ENCODE results near the gene EFR3B. TPM values are rescaled to one million over a fixed set of nuclear protein-coding genes. Genes with fewer than 3 reads are reported as not detected.

Gene EFR3B
- total RNA-seq, 1 experiment from 2014 or later = 7.0 TPM

GRCh38 chr2:25074826-25075225, 33.0 kb downstream of the EFR3B start:
- Histone ChIP-seq H3K23ac (ENCODE audit: insufficient read length, low read depth, low read length) (no peak overlapping the region), H4K91ac (ENCODE audit: insufficient read length, low read depth, low read length) (no peak overlapping the region), H3K4ac (ENCODE audit: low read depth, low read length) (no peak overlapping the region), H3K14ac (ENCODE audit: insufficient read depth, low read length) (no peak overlapping the region), H3K9me3 (ENCODE audit: control insufficient read depth, low read depth, low read length) (no peaks in the 10 kb centered on the region), H3K27ac (ENCODE audit: insufficient read length, low read depth, low read length) (no peak overlapping the region), H3K79me1 (ENCODE audit: insufficient read depth, low read depth, low read length, poor library complexity, severe bottlenecking) (no peaks in the 10 kb centered on the region), H3K4me1 (ENCODE audit: insufficient read depth, low read length) (no peaks in the 10 kb centered on the region), H3K4me2 (ENCODE audit: insufficient read depth, insufficient read length, low read length) (no peak overlapping the region), H3K27me3 (ENCODE audit: insufficient read depth, low read length) (no peaks in the 10 kb centered on the region), H3K23me2 (ENCODE audit: insufficient read length, low read depth, low read length, poor library complexity, severe bottlenecking) (no peaks in the 10 kb centered on the region), H3K79me2 (ENCODE audit: insufficient read depth, low read length) (no peaks in the 10 kb centered on the region), H4K8ac (replicated peaks; ENCODE audit: insufficient read length, low read depth, low read length) (no peak overlapping the region), H4K20me1 (ENCODE audit: control insufficient read depth, insufficient read depth, insufficient read length) (no peaks in the 10 kb centered on the region), H2BK15ac (ENCODE audit: low read depth, low read length) (no peak overlapping the region), H2BK120ac (ENCODE audit: low read depth, low read length, poor library complexity, severe bottlenecking) (no peak overlapping the region), H3T11ph (ENCODE audit: low read length) (no peak overlapping the region), H3K9ac (ENCODE audit: extremely low read depth, insufficient read length, low read length) (no peak overlapping the region), H2AFZ (ENCODE audit: low read length) (no peak overlapping the region), H3K18ac (ENCODE audit: insufficient read length, low read depth, low read length) (no peak overlapping the region), H2BK12ac (ENCODE audit: insufficient read length, low read depth, low read length) (no peak overlapping the region), H3K56ac (ENCODE audit: insufficient read length, low read depth, low read length) (no peak overlapping the region), H2BK20ac (ENCODE audit: low read depth, low read length, poor library complexity, severe bottlenecking) (no peak overlapping the region), H4K5ac (ENCODE audit: insufficient read length, low read depth, low read length) (no peak overlapping the region), H2AK5ac (ENCODE audit: insufficient read length, low read length) (no peak overlapping the region), H2BK5ac (ENCODE audit: insufficient read length, low read length) (no peak overlapping the region)
- Mint-ChIP-seq H3K4me3 (no peak overlapping the region), H3K36me3 (ENCODE audit: insufficient read depth in 1 of 3, low read depth in 3 of 3) (peaks cover 0 to 4% (median 3%) of the 10 kb centered on the region in 3 experiments; a peak in 5 of 7 replicates), H3K9me3 (peaks cover 0 to 2% of the 10 kb centered on the region in 2 experiments; a peak in 1 of 5 replicates), H3K4me1 (peaks cover 14 to 28% of the 10 kb centered on the region in 2 experiments), H3K27ac (no peak overlapping the region), H3K27me3 (ENCODE audit: low read depth) (no peaks in the 10 kb centered on the region)
- DNase-seq = no peak
- no CpG with 5 or more reads among the region's 3 CpGs for WGBS (ENCODE audit: extremely low coverage, insufficient read length, low lambda C conversion rate)
- TF ChIP-seq CTCF (conservative IDR thresholded peaks at IDR 0.05) = no peak
